HEK293 (cell line): ENCODE results near the gene DNASE2.

Experiments used
- CTCF ChIP-seq: fragments of 450-650 bp; formaldehyde crosslinking; IDR thresholded peaks from 2 replicates; pipeline ENCODE4 v1.5.1; 2016; ENCODE audit warnings: missing biosample characterization, missing genetic modification characterization
- MYNN ChIP-seq: fragments of 450-650 bp; formaldehyde crosslinking; IDR thresholded peaks from 2 replicates; pipeline ENCODE4 v1.5.1; 2016; ENCODE audit warnings: missing biosample characterization, missing genetic modification characterization, borderline replicate concordance
- SALL2 ChIP-seq: fragments of 450-650 bp; formaldehyde crosslinking; IDR thresholded peaks from 2 replicates; pipeline ENCODE4 v1.5.0; 2017; ENCODE audit warnings: missing biosample characterization, mild to moderate bottlenecking, missing genetic modification characterization, borderline replicate concordance
- ZBTB8A ChIP-seq: fragments of 450-650 bp; formaldehyde crosslinking; IDR thresholded peaks from 2 replicates; pipeline ENCODE4 v1.5.1; 2016; ENCODE audit warnings: missing biosample characterization, missing genetic modification characterization
- ZFHX2 ChIP-seq: fragments of 450-650 bp; formaldehyde crosslinking; conservative IDR thresholded peaks from 2 replicates; pipeline ENCODE4 v1.5.1; 2016; ENCODE audit warnings: missing biosample characterization, missing genetic modification characterization
- ZFP37 ChIP-seq: fragments of 450-650 bp; formaldehyde crosslinking; IDR thresholded peaks from 2 replicates; pipeline ENCODE4 v1.5.1; 2016; ENCODE audit warnings: missing biosample characterization, missing genetic modification characterization
- ZNF112 ChIP-seq: fragments of 450-650 bp; formaldehyde crosslinking; IDR thresholded peaks from 2 replicates; pipeline ENCODE4 v1.5.0; 2017; ENCODE audit warnings: missing biosample characterization, missing genetic modification characterization
- ZNF23 ChIP-seq: fragments of 450-650 bp; formaldehyde crosslinking; IDR thresholded peaks from 2 replicates; pipeline ENCODE4 v1.5.1; 2016; ENCODE audit warnings: missing biosample characterization, missing genetic modification characterization, borderline replicate concordance
- ZNF274 ChIP-seq, 2 experiments: fragments of 200-500 bp in 1 of 2; fragments of 450-650 bp in 1 of 2; sonication (Bioruptor generic) in 1 of 2; formaldehyde crosslinking in 1 of 2; IDR thresholded peaks; 2 replicates each; pipeline versions ENCODE4 v1.5.1 to v1.6.1; 2014 to 2016; ENCODE audit warnings: borderline replicate concordance in 1 of 2, inconsistent platforms in 1 of 2, low read length in 1 of 2, missing biosample characterization in 1 of 2, missing genetic modification characterization in 1 of 2
- ZNF350 ChIP-seq: fragments of 450-650 bp; formaldehyde crosslinking; IDR thresholded peaks from 2 replicates; pipeline ENCODE4 v1.5.0; 2017; ENCODE audit warnings: missing biosample characterization, mild to moderate bottlenecking, missing genetic modification characterization
- ZNF610 ChIP-seq: fragments of 450-650 bp; formaldehyde crosslinking; IDR thresholded peaks from 2 replicates; pipeline ENCODE4 v1.5.1; 2016; ENCODE audit warnings: missing biosample characterization, missing genetic modification characterization, borderline replicate concordance

- TF ChIP-seq SALL2 (tag by site-specific recombination) (no peak), CTCF (tag by site-specific recombination) (no peak), ZNF274 (IDR thresholded peaks at IDR 0.05; ENCODE audit: low read length) (no peak), ZNF274 (tag by site-specific recombination; IDR thresholded peaks at IDR 0.05; ENCODE audit: borderline replicate concordance) (no peak), ZNF23 (tag by site-specific recombination) (no peak), ZNF610 (no peak), MYNN (tag by site-specific recombination) (no peak), ZNF112 (tag by site-specific recombination) (no peak), ZNF350 (tag by site-specific recombination) (no peak), ZBTB8A (no peak), ZFP37 (tag by site-specific recombination) (no peak), ZFHX2 (tag by site-specific recombination) (no peak)
Observed at GRCh38 chr19:12864721-12865715, 16.2 kb downstream of the DNASE2 start.
